GM12875 (cell line): ENCODE measurements around the gene SMARCA5.
"Not testable (repeated sequence)": the region's sequence is repeated elsewhere in the genome, so short reads cannot be mapped to it uniquely, and the experiment has no call there.

Source experiments
- H3K4me3 ChIP-seq: one replicate; pipeline ENCODE4 v1.5.1; 2011; ENCODE audit warnings: low read depth, low read length, control low read depth
- TF ChIP-seq, protein P1 (sequence below): IDR thresholded peaks from 2 replicates; pipeline ENCODE4 v1.5.1; 2011; ENCODE audit warnings: low read depth, mild to moderate bottlenecking, control low read depth, inconsistent platforms, low read length, moderate library complexity, borderline replicate concordance; ENCODE audit not compliant: insufficient read depth

SMARCA5 gene

DNA sequence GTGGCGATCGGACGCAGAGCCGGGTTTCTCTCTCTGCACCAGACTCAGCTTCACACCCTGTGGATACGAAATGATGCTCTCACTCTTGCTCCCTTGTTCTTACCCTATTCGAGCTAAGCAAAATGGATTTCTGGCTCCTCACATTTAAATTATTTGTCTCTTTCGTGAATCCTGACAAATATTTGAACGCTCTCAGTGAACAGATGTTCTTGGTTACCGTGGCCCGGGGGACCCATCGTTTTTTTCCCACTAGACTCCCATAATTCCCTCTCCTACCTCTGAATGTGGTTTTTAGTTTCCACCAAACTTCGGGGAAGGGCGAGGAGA, 630 bp downstream of the SMARCA5 start:
- TF ChIP-seq, protein P1, sequence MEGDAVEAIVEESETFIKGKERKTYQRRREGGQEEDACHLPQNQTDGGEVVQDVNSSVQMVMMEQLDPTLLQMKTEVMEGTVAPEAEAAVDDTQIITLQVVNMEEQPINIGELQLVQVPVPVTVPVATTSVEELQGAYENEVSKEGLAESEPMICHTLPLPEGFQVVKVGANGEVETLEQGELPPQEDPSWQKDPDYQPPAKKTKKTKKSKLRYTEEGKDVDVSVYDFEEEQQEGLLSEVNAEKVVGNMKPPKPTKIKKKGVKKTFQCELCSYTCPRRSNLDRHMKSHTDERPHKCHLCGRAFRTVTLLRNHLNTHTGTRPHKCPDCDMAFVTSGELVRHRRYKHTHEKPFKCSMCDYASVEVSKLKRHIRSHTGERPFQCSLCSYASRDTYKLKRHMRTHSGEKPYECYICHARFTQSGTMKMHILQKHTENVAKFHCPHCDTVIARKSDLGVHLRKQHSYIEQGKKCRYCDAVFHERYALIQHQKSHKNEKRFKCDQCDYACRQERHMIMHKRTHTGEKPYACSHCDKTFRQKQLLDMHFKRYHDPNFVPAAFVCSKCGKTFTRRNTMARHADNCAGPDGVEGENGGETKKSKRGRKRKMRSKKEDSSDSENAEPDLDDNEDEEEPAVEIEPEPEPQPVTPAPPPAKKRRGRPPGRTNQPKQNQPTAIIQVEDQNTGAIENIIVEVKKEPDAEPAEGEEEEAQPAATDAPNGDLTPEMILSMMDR, result no peak
- H3K4me3 ChIP-seq, result peak overlapping the region; percentile 99

DNA sequence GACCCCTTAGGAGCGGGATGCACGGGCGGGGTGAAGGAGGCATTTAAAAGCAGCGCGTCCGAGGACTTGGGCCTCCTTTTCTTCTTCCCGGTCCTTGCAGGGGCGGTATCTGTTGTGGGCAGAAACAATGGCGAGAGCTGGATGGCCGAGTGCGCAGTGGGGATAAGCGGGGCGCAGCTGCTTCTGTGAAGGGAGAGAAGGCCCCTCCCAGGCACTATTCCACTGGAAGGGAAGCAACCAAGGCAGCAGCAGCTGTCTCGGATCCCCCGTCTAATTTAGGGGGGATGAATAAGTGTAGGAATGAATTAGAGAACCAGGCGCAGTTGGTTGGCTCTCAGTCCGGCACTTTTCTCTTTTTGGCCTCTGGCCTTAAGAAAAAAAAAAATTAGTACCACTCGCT, 995 bp downstream of the SMARCA5 start:
- peak overlapping the region; percentile 99 for H3K4me3 ChIP-seq
- TF ChIP-seq, protein P1, result no peak

DNA sequence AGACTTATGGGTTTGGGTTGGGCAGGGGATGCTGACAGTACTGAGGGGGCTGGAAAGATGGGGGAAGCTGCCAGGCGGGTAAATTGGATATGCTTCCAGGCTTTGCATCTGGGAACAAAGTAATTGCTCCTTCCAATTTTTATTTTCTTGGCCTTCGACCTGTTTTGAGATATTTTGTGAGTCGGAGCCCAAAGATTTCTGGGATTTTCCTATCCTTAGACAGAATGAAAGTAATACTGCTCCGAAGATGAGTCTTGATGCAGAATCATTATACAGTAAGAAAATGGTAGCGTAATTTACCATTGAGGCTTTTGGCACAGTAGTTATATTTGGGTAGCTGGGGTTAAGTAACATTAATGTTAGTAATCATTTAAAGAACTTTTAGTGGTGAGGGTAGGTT, 1.4 kb downstream of the SMARCA5 start:
- peak overlapping the region; percentile 99 for H3K4me3 ChIP-seq
- TF ChIP-seq, protein P1, result no peak

DNA sequence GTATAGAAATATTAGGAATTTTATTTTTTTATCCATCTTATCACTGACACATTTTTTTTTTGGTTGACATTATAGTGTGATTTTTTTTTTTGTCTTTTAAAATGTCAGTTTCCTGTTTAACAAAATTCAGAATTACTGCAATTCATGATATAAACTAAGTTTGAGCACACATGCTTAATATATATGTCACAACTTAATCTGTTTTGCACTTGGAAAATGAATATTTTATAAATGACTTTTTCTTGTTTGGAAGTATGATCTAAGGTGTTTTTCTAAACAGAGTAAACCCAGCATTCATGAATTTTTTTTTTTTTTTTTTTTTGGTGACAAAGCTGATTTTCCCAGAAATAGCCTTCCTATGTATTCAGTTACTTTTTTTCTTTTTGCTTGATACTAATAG, 2.4 kb downstream of the SMARCA5 start:
- H3K4me3 ChIP-seq, result no peak overlapping the region
- TF ChIP-seq, protein P1, result no peak

DNA sequence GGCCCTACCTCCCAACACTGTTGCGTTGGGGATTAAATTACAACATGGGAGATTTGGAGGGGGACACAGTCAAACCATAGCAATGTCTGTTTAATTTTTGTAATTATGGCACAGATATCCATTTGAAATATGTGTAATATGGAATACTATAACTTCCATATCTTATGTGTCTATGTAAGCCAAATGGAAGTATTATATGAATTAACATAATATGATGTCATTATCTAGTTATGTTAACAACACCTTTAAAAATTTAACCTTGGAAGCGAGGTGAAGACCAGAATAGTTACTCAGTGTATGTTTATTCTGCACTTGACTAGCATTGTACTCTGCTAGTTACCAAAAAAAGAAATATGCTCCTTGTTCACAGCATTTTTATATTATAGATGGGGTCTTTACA, 4.3 kb downstream of the SMARCA5 start:
- no peak overlapping the region for H3K4me3 ChIP-seq
- TF ChIP-seq, protein P1, result no peak

DNA sequence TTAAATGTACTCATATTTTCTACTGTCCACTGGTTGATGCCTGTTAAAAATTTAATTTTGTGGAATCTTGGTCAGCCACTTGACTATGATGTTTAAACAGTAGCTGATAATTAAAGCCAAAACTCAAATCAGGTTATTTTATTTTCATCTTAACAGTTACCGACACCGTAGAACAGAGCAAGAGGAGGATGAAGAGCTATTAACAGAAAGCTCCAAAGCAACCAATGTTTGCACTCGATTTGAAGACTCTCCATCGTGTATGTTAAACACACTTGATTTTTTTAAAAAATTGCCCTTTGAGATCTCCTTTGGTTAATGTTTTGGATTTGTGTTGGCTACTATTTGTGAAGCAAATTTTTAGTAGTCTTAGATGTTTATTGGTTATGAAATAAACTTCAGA, 10.7 kb downstream of the SMARCA5 start:
- TF ChIP-seq, protein P1, result no peak

DNA sequence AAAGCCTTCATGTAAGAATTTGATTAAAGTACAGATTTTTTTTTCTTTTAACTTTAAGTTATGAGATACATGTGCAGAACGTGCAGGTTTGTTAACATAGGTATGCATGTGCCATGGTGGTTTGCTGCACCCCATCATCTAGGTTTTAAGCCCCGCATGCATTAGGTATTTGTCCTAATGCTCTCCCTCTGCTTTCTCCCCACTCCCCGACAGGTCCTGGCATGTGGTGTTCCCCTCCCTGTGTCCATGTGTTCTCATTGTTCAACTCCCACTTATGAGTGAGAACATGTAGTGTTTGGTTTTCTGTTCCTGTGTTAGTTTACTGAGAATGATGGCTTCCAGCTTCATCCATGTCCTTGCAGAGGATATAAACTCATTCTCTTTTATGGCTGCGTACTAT, 14.5 kb downstream of the SMARCA5 start:
- H3K4me3 ChIP-seq, result not testable (repeated sequence)

More for the DNA sequence above, 10.7 kb downstream of the SMARCA5 start:
- H3K4me3 ChIP-seq, result no peak overlapping the region

DNA sequence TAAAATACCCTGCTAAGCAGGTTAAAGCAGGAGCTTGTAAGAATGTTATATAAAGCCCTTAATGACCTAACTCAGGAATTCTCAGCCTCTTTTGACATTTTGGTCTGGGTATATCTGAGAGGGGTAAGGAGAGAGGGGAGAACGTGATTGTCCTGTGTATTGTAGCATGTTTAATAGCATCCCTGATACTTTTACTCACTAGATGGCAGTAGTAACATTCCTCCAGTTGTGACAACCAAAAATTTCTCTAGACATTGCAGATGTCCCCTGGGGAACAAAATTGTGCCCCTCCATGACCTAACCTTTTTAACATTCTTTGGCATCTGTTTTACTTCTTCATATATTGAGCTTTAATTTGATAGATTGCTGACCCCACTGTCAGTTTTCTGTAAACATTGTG, 17.9 kb downstream of the SMARCA5 start:
- H3K4me3 ChIP-seq, result no peak overlapping the region
- TF ChIP-seq, protein P1, result peak; percentile 26; the same call in 1 of the 2 replicates
